H1 (cell line): ENCODE data around the gene TTC34. TPM values are rescaled to one million over a fixed set of nuclear protein-coding genes. Genes with fewer than 3 reads are reported as not detected.
A peak's percentile ranks its signal among the peaks of the same experiment; 100 is the strongest.

Source experiments
- CTCF ChIA-PET: fragments of 300-600 bp; sonication (Branson Sonifier 250); formaldehyde crosslinking; loops from one replicate; lab custom pipeline; 2021; ENCODE audit not compliant: partially characterized antibody; lab: Charles Lee
- POLR2A ChIA-PET: fragments of 300-600 bp; sonication (Branson Sonifier 250); formaldehyde crosslinking; loops from one replicate; lab custom pipeline; 2021; ENCODE audit warnings: inconsistent platforms; ENCODE audit not compliant: partially characterized antibody; lab: Charles Lee
- DNase-seq, 2 experiments: peaks; one replicate each; pipeline versions ENCODE4 v3.0.0 to v3.0.0-alpha.2; 2010 to 2022; ENCODE audit warnings: low spot score in 2 of 2, low read depth in 1 of 2, mixed read lengths in 1 of 2
- FAIRE-seq: peaks from 2 replicates; lab custom pipeline; 2011; peaks lifted over from hg19 to GRCh38; lab: Jason Lieb, UNC
- H2AFZ ChIP-seq: 2 replicates; pipeline ENCODE4 v1.8.1; 2012; ENCODE audit warnings: low read length, inconsistent platforms
- H2AK5ac ChIP-seq: 2 replicates; pipeline ENCODE4 v1.6.1; 2013; ENCODE audit warnings: low read depth, low read length
- H2BK120ac ChIP-seq: replicated peaks from 2 replicates; pipeline ENCODE3; 2013; ENCODE audit warnings: low read depth, low read length, inconsistent platforms
- H2BK12ac ChIP-seq: 2 replicates; pipeline ENCODE4 v1.6.1; 2013; ENCODE audit warnings: low read depth, low read length
- H2BK15ac ChIP-seq: 2 replicates; pipeline ENCODE4 v1.6.1; 2013; ENCODE audit warnings: low read length
- H2BK20ac ChIP-seq: 2 replicates; pipeline ENCODE4 v1.6.1; 2013; ENCODE audit warnings: low read length
- H2BK5ac ChIP-seq: 2 replicates; pipeline ENCODE4 v1.6.1; 2013; ENCODE audit warnings: low read depth, low read length
- H3K14ac ChIP-seq: 2 replicates; pipeline ENCODE4 v1.6.1; 2013; ENCODE audit warnings: inconsistent platforms; ENCODE audit not compliant: insufficient read length
- H3K18ac ChIP-seq: 2 replicates; pipeline ENCODE4 v1.6.1; 2013; ENCODE audit warnings: low read length; ENCODE audit errors: extremely low read depth
- H3K23ac ChIP-seq: 2 replicates; pipeline ENCODE4 v1.6.1; 2013; ENCODE audit warnings: inconsistent platforms; ENCODE audit not compliant: insufficient read length
- H3K23me2 ChIP-seq: 2 replicates; pipeline ENCODE4 v1.6.1; 2013; ENCODE audit warnings: low read depth, low read length
- H3K27ac ChIP-seq: 2 replicates; pipeline ENCODE4 v1.6.1; 2011; ENCODE audit warnings: low read depth, low read length, inconsistent platforms
- H3K27me3 ChIP-seq, 4 experiments: replicated peaks in 1 of 4; 1 replicate in 1 of 4; 2 replicates in 3 of 4; pipeline versions ENCODE4 v1.6.1 to v1.8.1; 2011 to 2013; ENCODE audit warnings: low read length in 3 of 4, mild to moderate bottlenecking in 3 of 4, inconsistent platforms in 2 of 4, mixed read lengths in 2 of 4, moderate library complexity in 1 of 4; ENCODE audit not compliant: control insufficient read depth in 3 of 4, insufficient read depth in 3 of 4; ENCODE audit errors: extremely low read depth in 1 of 4
- H3K36me3 ChIP-seq, 4 experiments: 2 replicates each; pipeline versions ENCODE4 v1.6.1 to v1.8.1; 2011 to 2013; ENCODE audit warnings: mild to moderate bottlenecking in 4 of 4, low read length in 3 of 4, moderate library complexity in 2 of 4, control low read depth in 1 of 4, inconsistent platforms in 1 of 4; ENCODE audit not compliant: insufficient read depth in 4 of 4, control insufficient read depth in 2 of 4
- H3K4ac ChIP-seq: replicated peaks from 2 replicates; pipeline ENCODE3; 2013; ENCODE audit warnings: low read length, low read depth, mixed read lengths, inconsistent platforms; ENCODE audit not compliant: insufficient read length
- H3K4me1 ChIP-seq, 4 experiments: replicated peaks in 1 of 4; 1 replicate in 1 of 4; 2 replicates in 3 of 4; pipeline versions ENCODE4 v1.6.1 to v1.8.1; 2011 to 2013; ENCODE audit warnings: low read length in 3 of 4, inconsistent platforms in 2 of 4, mixed read lengths in 1 of 4; ENCODE audit not compliant: insufficient read depth in 4 of 4, control insufficient read depth in 3 of 4
- H3K4me2 ChIP-seq, 2 experiments: 2 replicates each; pipeline versions ENCODE4 v1.6.1 to v1.8.1; 2011 to 2013; ENCODE audit warnings: low read depth in 2 of 2, low read length in 2 of 2, control low read depth in 1 of 2, inconsistent platforms in 1 of 2, mild to moderate bottlenecking in 1 of 2; ENCODE audit not compliant: insufficient read depth in 1 of 2
- H3K4me3 ChIP-seq, 4 experiments: fragments of 200-600, 300-600 bp in 1 of 4; sonication (generic), shearing (Covaris generic), sonication (Bioruptor Twin) in 1 of 4; 2 replicates each; pipeline versions ENCODE4 v1.5.1 to v1.8.1; 2011 to 2016; ENCODE audit warnings: low read length in 4 of 4, low read depth in 3 of 4, control low read depth in 2 of 4, inconsistent platforms in 2 of 4, mild to moderate bottlenecking in 2 of 4, mixed read lengths in 1 of 4, moderate library complexity in 1 of 4; ENCODE audit not compliant: insufficient read depth in 2 of 4; ENCODE audit errors: extremely low read depth in 1 of 4
- H3K56ac ChIP-seq: replicated peaks from 2 replicates; pipeline ENCODE3; 2013; ENCODE audit warnings: low read depth, mild to moderate bottlenecking, mixed read lengths, low read length, inconsistent platforms; ENCODE audit not compliant: insufficient read length
- H3K79me1 ChIP-seq: 2 replicates; pipeline ENCODE4 v1.6.1; 2013; ENCODE audit warnings: low read depth, low read length, control low read depth
- H3K79me2 ChIP-seq, 2 experiments: 2 replicates each; pipeline versions ENCODE4 v1.6.1 to v1.8.1; 2012 to 2013; ENCODE audit warnings: low read length in 2 of 2, mild to moderate bottlenecking in 2 of 2, inconsistent platforms in 1 of 2; ENCODE audit not compliant: insufficient read depth in 2 of 2, control insufficient read depth in 1 of 2
- H3K9ac ChIP-seq, 4 experiments: replicated peaks in 1 of 4; 1 replicate in 1 of 4; 2 replicates in 3 of 4; pipeline versions ENCODE4 v1.6.1 to v1.8.1; 2011 to 2013; ENCODE audit warnings: low read depth in 3 of 4, low read length in 3 of 4, control low read depth in 2 of 4, mild to moderate bottlenecking in 2 of 4, moderate library complexity in 2 of 4, inconsistent platforms in 1 of 4; ENCODE audit errors: extremely low read depth in 1 of 4
- H3K9me3 ChIP-seq, 2 experiments: 2 replicates each; pipeline versions ENCODE4 v1.6.1 to v1.8.1; 2012 to 2013; ENCODE audit warnings: mild to moderate bottlenecking in 2 of 2, moderate library complexity in 2 of 2, control low read depth in 1 of 2, inconsistent platforms in 1 of 2, low read depth in 1 of 2, low read length in 1 of 2, mixed read lengths in 1 of 2; ENCODE audit not compliant: insufficient read depth in 2 of 2
- H4K20me1 ChIP-seq, 2 experiments: replicated peaks in 1 of 2; 2 replicates each; pipeline versions ENCODE3 to v1.8.1; 2011 to 2013; ENCODE audit warnings: inconsistent platforms in 2 of 2, low read length in 2 of 2, mild to moderate bottlenecking in 1 of 2; ENCODE audit not compliant: insufficient read depth in 2 of 2, control insufficient read depth in 1 of 2
- H4K5ac ChIP-seq: 2 replicates; pipeline ENCODE4 v1.6.1; 2013; ENCODE audit warnings: low read length, low read depth, mixed read lengths, inconsistent platforms; ENCODE audit not compliant: insufficient read length
- H4K8ac ChIP-seq: 2 replicates; pipeline ENCODE4 v1.8.0; 2013; ENCODE audit warnings: mild to moderate bottlenecking, moderate library complexity, low read length, inconsistent platforms; ENCODE audit not compliant: insufficient read depth; ENCODE audit errors: extremely low read depth
- H4K91ac ChIP-seq: replicated peaks from 2 replicates; pipeline ENCODE3; 2013; ENCODE audit warnings: low read length, mixed read lengths, inconsistent platforms; ENCODE audit not compliant: insufficient read length
- KDM1A ChIP-seq: fragments of 200-600, 300-600 bp; sonication (generic); IDR thresholded peaks from 2 replicates; pipeline ENCODE4 v1.7.1; 2016; ENCODE audit warnings: mild to moderate bottlenecking, low read length, borderline replicate concordance
- NRF1 ChIP-seq: IDR thresholded peaks from 2 replicates; pipeline ENCODE4 v1.6.1; 2011; ENCODE audit warnings: mild to moderate bottlenecking, low read depth, low read length, improper control_type of control experiment
- POU5F1 ChIP-seq: IDR thresholded peaks from 2 replicates; pipeline ENCODE4 v1.6.1; 2011; ENCODE audit warnings: low read depth, mild to moderate bottlenecking, low read length, moderate library complexity
- SAP30 ChIP-seq: fragments of 300-600 bp; sonication (generic); IDR thresholded peaks from 2 replicates; pipeline ENCODE4 v1.7.1; 2012; ENCODE audit warnings: low read length, moderate library complexity, mild to moderate bottlenecking, inconsistent platforms; ENCODE audit not compliant: insufficient read depth, insufficient replicate concordance
- SP2 ChIP-seq: IDR thresholded peaks from 2 replicates; pipeline ENCODE4 v1.6.1; 2012; ENCODE audit warnings: mild to moderate bottlenecking, low read length, inconsistent platforms
- WGBS, 2 experiments: shearing (Covaris generic) in 1 of 2; methylation state at CpG; one replicate each; pipeline versions ENCODE4 v1.1.6 to v1.1.7; 2013 to 2015; ENCODE audit warnings: low lambda C conversion rate in 2 of 2, mixed read lengths in 2 of 2, inconsistent platforms in 1 of 2, low coverage in 1 of 2, missing lambda C conversion rate in 1 of 2; ENCODE audit not compliant: insufficient replicate concordance in 2 of 2, insufficient coverage in 1 of 2, insufficient read length in 1 of 2; ENCODE audit errors: extremely low coverage in 1 of 2, missing lambda C conversion rate in 1 of 2; 5-methylcytosine and 5-hydroxymethylcytosine counted together
- polyA plus RNA-seq, 7 experiments: library from polyadenylated mRNA; depleted of rRNA in 3 of 7; stranded (reverse) in 5 of 7; unstranded in 2 of 7; fragments of >200 nt in 5 of 7; fragments of 200-250 nt in 2 of 7; gene quantifications; 1 replicate in 5 of 7; 2 replicates in 1 of 7; 4 replicates in 1 of 7; pipeline versions ENCODE4 v1.2.1 to v1.2.3, GENCODE V29; 2011 to 2013; ENCODE audit warnings: missing spikeins in 2 of 7, mixed read lengths in 2 of 7
- total RNA-seq: library from RNA; stranded (reverse); fragmentation: NEBNext Ultra II Directional; extraction: Animal tissue kit (Norgen Biotek cat#: 25700); gene quantifications from 2 replicates; pipeline ENCODE4 v1.2.1, GENCODE V29; 2021

The TTC34 gene
- total and polyA plus RNA-seq, 2 of the 8 experiments (the other 6 are each of a cell fraction or from before 2014, with no cell fraction given), result 0.23 to 0.50 TPM

- POLR2A ChIA-PET, result no interaction called here
- WGBS, 2 experiments, result 87% methylated on average over 11 of the region's 15 CpGs; no CpG with 5 or more reads in 1 of the 2 experiments
- no peak overlapping the region for H2BK5ac ChIP-seq
- no peak overlapping the region for H2BK120ac ChIP-seq
- FAIRE-seq (no peak), DNase-seq (no peak)
- no peak overlapping the region for H3K23ac ChIP-seq
- no peak overlapping the region for H3K9ac ChIP-seq
- H4K91ac ChIP-seq, result no peak overlapping the region
- H3K79me1 ChIP-seq, result no peaks in the 10 kb centered on the region; the same call in 1 of the 2 replicates
- H3K9me3 ChIP-seq, result peaks cover 0 to 12% of the 10 kb centered on the region in 2 experiments; a peak in 2 of 4 replicates
- H2AFZ ChIP-seq, result no peak overlapping the region
- H4K5ac ChIP-seq, result no peak overlapping the region
- no peak overlapping the region for H3K4me2 ChIP-seq
- peak overlapping the region; percentile 51; the same call in 1 of the 2 replicates for H4K8ac ChIP-seq
- no peak overlapping the region for H3K18ac ChIP-seq
- H3K27me3 ChIP-seq, result no peaks in the 10 kb centered on the region
- H3K56ac ChIP-seq, result no peak overlapping the region
- peaks cover 0 to 3% (median 0%) of the 10 kb centered on the region in 4 experiments; a peak in 1 of 7 replicates for H3K4me1 ChIP-seq
- H2BK15ac ChIP-seq, result no peak overlapping the region
- no peak overlapping the region for H3K4ac ChIP-seq
- H2AK5ac ChIP-seq, result no peak overlapping the region
- CTCF ChIA-PET, result no interaction called here
- H3K27ac ChIP-seq, result no peak overlapping the region
- no peaks in the 10 kb centered on the region for H3K23me2 ChIP-seq
- H3K4me3 ChIP-seq, result no peak overlapping the region
- H3K36me3 ChIP-seq, result peaks cover 0 to 8% (median 0%) of the 10 kb centered on the region in 4 experiments; a peak in 1 of 8 replicates
- no peak overlapping the region for H3K14ac ChIP-seq
- H3K79me2 ChIP-seq, result no peaks in the 10 kb centered on the region
- peaks cover 2 to 3% of the 10 kb centered on the region in 2 experiments for H4K20me1 ChIP-seq
- TF ChIP-seq NRF1 (no peak), SP2 (no peak), KDM1A (no peak), SAP30 (no peak), POU5F1 (no peak)
- no peak overlapping the region for H2BK12ac ChIP-seq
- no peak overlapping the region for H2BK20ac ChIP-seq
Measured at GRCh38 chr1:2592672-2593071, 208.8 kb downstream of the TTC34 start.
